IPS-20b (cell line): ENCODE results near the gene ZNF580.

ENCODE experiments used
- H3K27ac ChIP-seq: one replicate; pipeline ENCODE4 v1.5.1; 2013; ENCODE audit warnings: low read length
- H3K27me3 ChIP-seq: 2 replicates; pipeline ENCODE4 v1.6.1; 2013; ENCODE audit warnings: mild to moderate bottlenecking, low read length, inconsistent platforms; ENCODE audit not compliant: insufficient read depth
- H3K36me3 ChIP-seq: 2 replicates; pipeline ENCODE4 v1.6.1; 2013; ENCODE audit warnings: low read depth, mild to moderate bottlenecking, inconsistent platforms, low read length, moderate library complexity; ENCODE audit not compliant: insufficient read depth
- H3K4me1 ChIP-seq: 2 replicates; pipeline ENCODE4 v1.6.1; 2013; ENCODE audit warnings: mild to moderate bottlenecking, control low read depth, inconsistent platforms, low read length, moderate library complexity; ENCODE audit not compliant: insufficient read depth
- H3K4me3 ChIP-seq: 2 replicates; pipeline ENCODE4 v1.5.1; 2013; ENCODE audit warnings: mild to moderate bottlenecking, low read length, inconsistent platforms
- H3K9ac ChIP-seq: 2 replicates; pipeline ENCODE4 v1.6.1; 2013; ENCODE audit warnings: low read depth, mild to moderate bottlenecking, inconsistent platforms, low read length, moderate library complexity
- H3K9me3 ChIP-seq: 2 replicates; pipeline ENCODE4 v1.6.1; 2013; ENCODE audit warnings: mild to moderate bottlenecking, low read depth, low read length, inconsistent platforms; ENCODE audit not compliant: insufficient read depth

The ZNF580 gene

GRCh38 chr19:55688422-55689218 is 47.8 kb downstream of the ZNF580 start:
- H3K4me3 ChIP-seq = no peak overlapping the region
- H3K27ac ChIP-seq = no peak overlapping the region
- H3K4me1 ChIP-seq = no peaks in the 10 kb centered on the region
- no peaks in the 10 kb centered on the region for H3K27me3 ChIP-seq
- no peak overlapping the region for H3K9ac ChIP-seq
- peaks cover 55% of the 10 kb centered on the region for H3K36me3 ChIP-seq
- H3K9me3 ChIP-seq = no peaks in the 10 kb centered on the region

- H3K9ac ChIP-seq = no peak overlapping the region
- no peak overlapping the region for H3K27ac ChIP-seq
- H3K36me3 ChIP-seq = peaks cover 57% of the 10 kb centered on the region
- no peaks in the 10 kb centered on the region for H3K4me1 ChIP-seq
- no peaks in the 10 kb centered on the region for H3K9me3 ChIP-seq
- H3K27me3 ChIP-seq = no peaks in the 10 kb centered on the region
- no peak overlapping the region for H3K4me3 ChIP-seq
Measured at GRCh38 chr19:55689411-55690108, 48.8 kb downstream of the ZNF580 start.

GRCh38 chr19:55690109-55690768 is 49.4 kb downstream of the ZNF580 start:
- H3K27me3 ChIP-seq = no peaks in the 10 kb centered on the region
- no peak overlapping the region for H3K9ac ChIP-seq
- no peaks in the 10 kb centered on the region for H3K4me1 ChIP-seq
- peaks cover 55% of the 10 kb centered on the region for H3K36me3 ChIP-seq
- no peaks in the 10 kb centered on the region for H3K9me3 ChIP-seq
- H3K4me3 ChIP-seq = no peak overlapping the region
- H3K27ac ChIP-seq = no peak overlapping the region

GRCh38 chr19:55690769-55691545 is 50.2 kb downstream of the ZNF580 start:
- Histone ChIP-seq H3K4me1 (no peaks in the 10 kb centered on the region), H3K4me3 (no peak overlapping the region), H3K27ac (no peak overlapping the region), H3K9me3 (no peaks in the 10 kb centered on the region), H3K36me3 (peaks cover 54% of the 10 kb centered on the region), H3K27me3 (no peaks in the 10 kb centered on the region), H3K9ac (no peak overlapping the region)

GRCh38 chr19:55691561-55692481 is 51.0 kb downstream of the ZNF580 start:
- peaks cover 61% of the 10 kb centered on the region for H3K36me3 ChIP-seq
- no peak overlapping the region for H3K27ac ChIP-seq
- no peaks in the 10 kb centered on the region for H3K9me3 ChIP-seq
- no peaks in the 10 kb centered on the region for H3K4me1 ChIP-seq
- no peak overlapping the region for H3K4me3 ChIP-seq
- H3K9ac ChIP-seq = no peak overlapping the region
- no peaks in the 10 kb centered on the region for H3K27me3 ChIP-seq

GRCh38 chr19:55692681-55693081 is 51.9 kb downstream of the ZNF580 start:
- Histone ChIP-seq H3K27ac (no peak overlapping the region), H3K4me3 (no peak overlapping the region), H3K27me3 (no peaks in the 10 kb centered on the region), H3K36me3 (peaks cover 68% of the 10 kb centered on the region), H3K9ac (no peak overlapping the region), H3K4me1 (no peaks in the 10 kb centered on the region), H3K9me3 (no peaks in the 10 kb centered on the region)
